Measurements from ENCODE around the gene DUSP28.
A peak's percentile ranks its signal among the peaks of the same experiment; 100 is the strongest.

The DUSP28 gene

GRCh38 chr2:240601831-240602160 is 41.6 kb downstream of the DUSP28 start:
- Histone ChIP-seq H3K9me3 (ENCODE audit: severe bottlenecking) (no peaks in the 10 kb centered on the region), H3K27ac (no peak overlapping the region), H3K27me3 (ENCODE audit: insufficient read depth, low read depth, severe bottlenecking) (no peaks in the 10 kb centered on the region), H3K36me3 (peaks cover 15% of the 10 kb centered on the region), H3K4me3 (ENCODE audit: low read depth, low read length) (no peak overlapping the region)
- DNase-seq: peak; percentile 2
- TF ChIP-seq CTCF (IDR thresholded peaks at IDR 0.05; ENCODE audit: low read depth, low read length): no peak

- H3K36me3 ChIP-seq: peaks cover 13% of the 10 kb centered on the region
- no peak overlapping the region for H3K27ac ChIP-seq
- TF ChIP-seq CTCF (IDR thresholded peaks at IDR 0.05; ENCODE audit: low read depth, low read length): no peak
- H3K27me3 ChIP-seq (ENCODE audit: insufficient read depth, low read depth, severe bottlenecking): no peaks in the 10 kb centered on the region
- peak; percentile 5 for DNase-seq
- no peaks in the 10 kb centered on the region for H3K9me3 ChIP-seq (ENCODE audit: severe bottlenecking)
- H3K4me3 ChIP-seq (ENCODE audit: low read depth, low read length): no peak overlapping the region
Observed at GRCh38 chr2:240602266-240603050, 42.3 kb downstream of the DUSP28 start.

- no peak for TF ChIP-seq CTCF (IDR thresholded peaks at IDR 0.05; ENCODE audit: low read depth, low read length)
- Histone ChIP-seq H3K4me3 (ENCODE audit: low read depth, low read length) (no peak overlapping the region), H3K36me3 (peaks cover 10% of the 10 kb centered on the region), H3K9me3 (ENCODE audit: severe bottlenecking) (no peaks in the 10 kb centered on the region), H3K27ac (no peak overlapping the region), H3K27me3 (ENCODE audit: insufficient read depth, low read depth, severe bottlenecking) (no peaks in the 10 kb centered on the region)
- DNase-seq: peak; percentile 2
Observed at GRCh38 chr2:240603081-240603835, 43.1 kb downstream of the DUSP28 start.

GRCh38 chr2:240603846-240604245 is 43.7 kb downstream of the DUSP28 start:
- no peak for TF ChIP-seq CTCF (IDR thresholded peaks at IDR 0.05; ENCODE audit: low read depth, low read length)
- no peak overlapping the region for H3K4me3 ChIP-seq (ENCODE audit: low read depth, low read length)
- H3K27ac ChIP-seq: no peak overlapping the region

GRCh38 chr2:240604291-240604938 is 44.3 kb downstream of the DUSP28 start:
- TF ChIP-seq CTCF (IDR thresholded peaks at IDR 0.05; ENCODE audit: low read depth, low read length): peak; percentile 95
- no peak overlapping the region for H3K27ac ChIP-seq
- H3K36me3 ChIP-seq: peaks cover 6% of the 10 kb centered on the region
- H3K4me3 ChIP-seq (ENCODE audit: low read depth, low read length): no peak overlapping the region; the same call in 1 of the 2 replicates
- no peaks in the 10 kb centered on the region for H3K9me3 ChIP-seq (ENCODE audit: severe bottlenecking)
- peak; percentile 89 for DNase-seq
- no peaks in the 10 kb centered on the region for H3K27me3 ChIP-seq (ENCODE audit: insufficient read depth, low read depth, severe bottlenecking)

More at GRCh38 chr2:240603846-240604245, 43.7 kb downstream of the DUSP28 start:
- Histone ChIP-seq H3K9me3 (ENCODE audit: severe bottlenecking) (no peaks in the 10 kb centered on the region), H3K27me3 (ENCODE audit: insufficient read depth, low read depth, severe bottlenecking) (no peaks in the 10 kb centered on the region), H3K36me3 (peaks cover 8% of the 10 kb centered on the region)
- peak; percentile 5 for DNase-seq
